WTC11 (cell line): ENCODE results near the gene NSL1.

Source experiments
- ATF1 ChIP-seq: sonication (generic); formaldehyde crosslinking; IDR thresholded peaks from 2 replicates; pipeline ENCODE4 v1.8.1; 2023; ENCODE audit warnings: mild to moderate bottlenecking, moderate library complexity, missing genetic modification reagents
- CTCF ChIP-seq: fragments of 200-600 bp; IDR thresholded peaks from 2 replicates; pipeline ENCODE4 v1.8.0; 2022; ENCODE audit warnings: antibody characterized with exemption
- E2F1 ChIP-seq: sonication (generic); formaldehyde crosslinking; IDR thresholded peaks from 2 replicates; pipeline ENCODE4 v1.8.0; 2022; ENCODE audit warnings: mild to moderate bottlenecking, missing genetic modification reagents
- RELA ChIP-seq: sonication (generic); formaldehyde crosslinking; IDR thresholded peaks from 2 replicates; pipeline ENCODE4 v1.8.1; 2022; ENCODE audit warnings: missing genetic modification reagents, mild to moderate bottlenecking, borderline replicate concordance
- TP53 ChIP-seq: sonication (generic); formaldehyde crosslinking; IDR thresholded peaks from 2 replicates; pipeline ENCODE4 v1.8.1; 2023; ENCODE audit warnings: mild to moderate bottlenecking, missing genetic modification reagents

GRCh38 chr1:212805767-212806166, 14.2 kb upstream of the NSL1 start:
- TF ChIP-seq ATF1 (no peak), TP53 (no peak), CTCF (no peak), E2F1 (CRISPR knock-in tag) (no peak), RELA (no peak)
